ENCODE results near the gene RIC1.
"Not testable (repeated sequence)": the region's sequence is repeated elsewhere in the genome, so short reads cannot be mapped to it uniquely, and the experiment has no call there.

Gene RIC1

GRCh38 chr9:5722679-5723078, 93.8 kb downstream of the RIC1 start:
- DNase-seq (ENCODE audit: low read depth, low spot score): not testable (repeated sequence)

GRCh38 chr9:5735072-5735471, 106.2 kb downstream of the RIC1 start:
- DNase-seq (ENCODE audit: low read depth, low spot score): no peak

- DNase-seq (ENCODE audit: low read depth, low spot score): no peak
These were observed 107.8 kb downstream of the RIC1 start for GRCh38 chr9:5736563-5737346.

GRCh38 chr9:5743109-5743508, 114.2 kb downstream of the RIC1 start:
- DNase-seq (ENCODE audit: low read depth, low spot score): no peak

GRCh38 chr9:5748438-5748837, 119.5 kb downstream of the RIC1 start:
- no peak for DNase-seq (ENCODE audit: low read depth, low spot score)

- no peak for DNase-seq (ENCODE audit: low read depth, low spot score)
These were observed 120.4 kb downstream of the RIC1 start for GRCh38 chr9:5749306-5749705.

GRCh38 chr9:5750569-5750968, 121.7 kb downstream of the RIC1 start:
- no peak for DNase-seq (ENCODE audit: low read depth, low spot score)

- DNase-seq (ENCODE audit: low read depth, low spot score): no peak
These were observed 127.7 kb downstream of the RIC1 start for GRCh38 chr9:5756633-5757032.

GRCh38 chr9:5760338-5760737, 131.4 kb downstream of the RIC1 start:
- no peak for DNase-seq (ENCODE audit: low read depth, low spot score)

- DNase-seq (ENCODE audit: low read depth, low spot score): no peak
These were observed 133.5 kb downstream of the RIC1 start for GRCh38 chr9:5762421-5762820.

- no peak for DNase-seq (ENCODE audit: low read depth, low spot score)
These were observed 135.4 kb downstream of the RIC1 start for GRCh38 chr9:5764130-5764868.

GRCh38 chr9:5767968-5768932, 139.3 kb downstream of the RIC1 start:
- no peak for DNase-seq (ENCODE audit: low read depth, low spot score)

GRCh38 chr9:5773324-5773999, 144.6 kb downstream of the RIC1 start:
- DNase-seq (ENCODE audit: low read depth, low spot score): peak; percentile 47

- no peak for DNase-seq (ENCODE audit: low read depth, low spot score)
These were observed 149.9 kb downstream of the RIC1 start for GRCh38 chr9:5778805-5779204.

- not testable (repeated sequence) for DNase-seq (ENCODE audit: low read depth, low spot score)
These were observed 150.9 kb downstream of the RIC1 start for GRCh38 chr9:5779705-5780218.

GRCh38 chr9:5783420-5783819, 154.5 kb downstream of the RIC1 start:
- DNase-seq (ENCODE audit: low read depth, low spot score): not testable (repeated sequence)

- no peak for DNase-seq (ENCODE audit: low read depth, low spot score)
These were observed 155.1 kb downstream of the RIC1 start for GRCh38 chr9:5783982-5784381.

GRCh38 chr9:5784526-5785315, 155.8 kb downstream of the RIC1 start:
- no peak for DNase-seq (ENCODE audit: low read depth, low spot score)

GRCh38 chr9:5786370-5787127, 157.6 kb downstream of the RIC1 start:
- peak; percentile 39 for DNase-seq (ENCODE audit: low read depth, low spot score)

GRCh38 chr9:5787220-5787619, 158.3 kb downstream of the RIC1 start:
- DNase-seq (ENCODE audit: low read depth, low spot score): no peak
